GM12873 (cell line): ENCODE measurements around the gene TEX19.

Experiments
- TF ChIP-seq, protein P1 (sequence below): IDR thresholded peaks from 2 replicates; pipeline ENCODE4 v1.5.1; 2012; ENCODE audit warnings: low read depth, mild to moderate bottlenecking, moderate library complexity, low read length, control low read depth; ENCODE audit not compliant: insufficient read depth; ENCODE audit errors: missing control alignments

Gene TEX19

DNA sequence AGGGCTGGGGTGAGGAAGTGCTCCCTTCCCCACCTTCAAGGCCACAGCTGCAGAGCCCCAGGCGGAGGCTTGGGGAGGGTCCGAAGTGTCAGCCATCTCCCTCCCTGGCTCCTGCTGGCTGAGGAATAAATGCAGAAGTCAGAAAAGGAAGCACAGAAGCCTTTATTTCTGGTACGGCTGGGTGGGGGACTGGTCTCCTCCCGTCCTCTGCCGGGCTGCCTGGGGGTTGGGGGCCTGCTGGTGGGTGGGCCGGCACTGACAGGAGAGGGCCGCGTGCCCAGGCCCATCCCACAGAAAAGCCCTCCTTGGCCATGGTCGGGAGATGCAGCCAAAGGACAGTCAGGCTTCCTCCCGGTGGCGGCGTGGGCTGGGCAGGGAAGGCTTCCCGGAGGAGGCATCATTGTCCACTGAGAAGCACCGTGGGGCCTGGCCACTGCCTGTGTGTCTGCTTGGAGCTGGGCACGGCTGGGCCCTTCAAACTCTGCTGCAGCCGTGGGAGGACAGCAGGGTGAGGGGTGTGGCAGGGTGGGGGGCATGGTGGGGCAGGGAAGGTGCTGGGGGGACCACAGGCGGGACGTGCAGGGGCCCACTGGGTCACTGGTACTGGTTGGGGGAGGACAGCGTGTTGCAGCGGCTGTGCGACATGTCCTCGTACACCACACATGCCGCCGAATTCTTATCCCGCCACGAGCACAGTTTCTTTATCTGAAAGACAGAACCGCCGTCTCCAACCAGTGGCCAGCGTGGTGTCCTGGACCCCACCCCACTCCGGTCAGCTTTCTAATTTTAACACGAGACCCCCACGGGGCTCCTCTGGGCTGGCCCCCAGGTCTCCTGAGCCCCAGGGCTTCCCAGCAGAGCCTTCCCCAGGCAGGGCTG, 44.1 kb upstream of the TEX19 start:
- TF ChIP-seq, protein P1, sequence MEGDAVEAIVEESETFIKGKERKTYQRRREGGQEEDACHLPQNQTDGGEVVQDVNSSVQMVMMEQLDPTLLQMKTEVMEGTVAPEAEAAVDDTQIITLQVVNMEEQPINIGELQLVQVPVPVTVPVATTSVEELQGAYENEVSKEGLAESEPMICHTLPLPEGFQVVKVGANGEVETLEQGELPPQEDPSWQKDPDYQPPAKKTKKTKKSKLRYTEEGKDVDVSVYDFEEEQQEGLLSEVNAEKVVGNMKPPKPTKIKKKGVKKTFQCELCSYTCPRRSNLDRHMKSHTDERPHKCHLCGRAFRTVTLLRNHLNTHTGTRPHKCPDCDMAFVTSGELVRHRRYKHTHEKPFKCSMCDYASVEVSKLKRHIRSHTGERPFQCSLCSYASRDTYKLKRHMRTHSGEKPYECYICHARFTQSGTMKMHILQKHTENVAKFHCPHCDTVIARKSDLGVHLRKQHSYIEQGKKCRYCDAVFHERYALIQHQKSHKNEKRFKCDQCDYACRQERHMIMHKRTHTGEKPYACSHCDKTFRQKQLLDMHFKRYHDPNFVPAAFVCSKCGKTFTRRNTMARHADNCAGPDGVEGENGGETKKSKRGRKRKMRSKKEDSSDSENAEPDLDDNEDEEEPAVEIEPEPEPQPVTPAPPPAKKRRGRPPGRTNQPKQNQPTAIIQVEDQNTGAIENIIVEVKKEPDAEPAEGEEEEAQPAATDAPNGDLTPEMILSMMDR = no peak

DNA sequence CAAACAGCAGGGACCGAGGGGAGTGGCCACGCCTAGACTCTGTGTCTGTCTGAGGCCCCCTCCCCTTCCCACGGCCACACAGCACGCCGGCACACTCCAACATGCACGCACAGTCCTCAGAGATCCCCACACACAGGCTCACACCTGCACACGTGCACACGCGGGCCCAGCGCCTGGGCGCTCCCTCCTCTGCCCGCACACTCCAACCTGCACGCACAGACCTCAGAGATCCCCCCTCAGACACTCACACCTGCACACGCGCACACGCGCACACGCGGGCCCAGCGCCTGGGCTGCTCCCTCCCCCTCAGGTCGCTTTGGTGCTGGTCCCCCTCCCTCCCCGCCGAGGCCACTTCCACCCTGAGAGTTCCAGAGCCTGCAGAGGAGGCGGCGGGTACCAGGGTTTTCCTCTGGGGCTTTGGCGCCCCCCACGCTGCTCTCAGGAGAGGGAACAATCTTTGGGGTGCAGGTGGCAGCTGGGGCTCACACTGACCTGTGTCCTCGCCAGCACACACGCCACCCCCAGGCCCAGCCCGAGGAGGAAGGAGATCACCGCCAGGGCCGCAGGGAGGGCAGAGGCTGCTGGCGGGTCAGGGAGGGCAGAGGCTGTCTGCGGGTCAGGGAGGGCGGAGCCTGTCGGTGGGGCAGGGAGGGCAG, 43.2 kb upstream of the TEX19 start:
- TF ChIP-seq, protein P1 = no peak

DNA sequence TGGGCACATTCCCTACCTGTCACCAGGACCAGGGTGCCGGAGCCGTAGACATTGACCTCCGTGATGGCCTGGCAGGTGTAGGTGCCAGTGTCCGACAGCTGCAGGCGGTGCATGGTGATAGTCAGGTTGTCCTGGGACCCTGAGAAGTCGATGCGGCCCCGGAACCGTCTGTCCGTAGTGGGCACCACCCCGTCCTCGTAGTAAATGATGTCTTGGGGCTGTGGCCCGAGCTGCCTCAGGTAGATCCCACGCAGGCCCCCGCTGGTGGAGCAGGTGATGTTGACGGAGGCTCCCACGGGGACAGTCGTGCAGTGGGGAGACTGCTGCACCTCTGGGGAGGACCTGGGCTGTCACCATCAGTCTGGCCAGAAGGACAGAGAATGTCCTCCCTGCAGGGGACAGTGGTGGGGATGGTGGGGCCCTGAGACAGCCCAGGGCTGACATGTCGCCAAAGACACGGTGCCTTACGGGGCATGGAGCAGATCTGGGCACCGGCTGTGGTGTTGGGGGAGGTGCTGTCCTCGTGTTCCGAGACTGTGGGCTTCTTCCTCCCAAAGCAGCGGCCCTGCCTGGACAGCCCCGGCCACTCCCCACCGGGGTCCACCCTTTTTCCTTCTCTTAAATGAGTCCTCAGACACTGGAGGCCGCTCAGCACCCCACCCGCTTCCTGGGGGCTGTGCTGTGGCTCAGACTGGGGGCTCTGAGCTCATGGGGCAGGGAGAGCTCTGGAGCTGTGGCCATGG, 42.2 kb upstream of the TEX19 start:
- TF ChIP-seq, protein P1 = no peak

DNA sequence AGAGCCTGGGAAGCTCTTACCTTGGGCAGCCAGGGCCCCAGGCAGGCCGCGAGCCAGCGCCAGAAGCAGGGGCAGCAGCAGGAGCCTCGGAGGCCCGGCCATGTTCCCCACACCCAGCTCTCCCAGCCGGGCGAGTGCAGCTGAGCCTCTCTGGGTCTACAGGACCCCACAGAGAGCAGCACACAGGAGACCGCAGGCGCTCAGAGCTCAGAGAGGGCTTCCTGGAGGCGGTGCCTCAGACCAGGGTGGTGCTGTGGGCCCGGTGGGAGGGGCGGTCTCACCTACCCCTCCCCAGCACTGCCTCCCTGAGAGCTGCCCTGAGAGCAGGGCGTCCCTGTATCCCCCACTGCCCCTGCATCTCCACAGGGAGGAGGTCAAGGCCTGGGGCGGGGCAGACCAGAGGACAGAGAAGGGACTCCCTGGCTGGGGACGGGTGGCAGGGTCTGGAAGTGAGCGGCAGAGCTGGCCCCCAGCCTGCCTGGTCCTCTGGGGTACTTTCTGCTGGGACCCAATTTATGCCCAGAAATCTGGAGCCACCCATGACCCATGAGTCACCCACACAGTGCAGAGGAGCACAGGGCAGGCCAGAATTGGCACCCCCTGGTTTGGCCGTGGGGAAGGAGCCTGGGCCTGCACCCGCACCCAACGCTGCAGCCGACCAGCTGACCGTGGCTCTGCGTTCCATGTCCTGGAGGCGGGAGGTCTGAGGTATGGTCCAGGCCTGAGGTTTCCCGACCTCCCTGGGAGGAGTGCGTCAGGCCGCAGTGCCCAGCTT, 41.5 kb upstream of the TEX19 start, which contains the start of gene CD7:
Gene CD7 (minus strand): TSS at position 215 of the 775 bp plus-strand sequence. CDS start 113 bp downstream, at position 102.
- TF ChIP-seq, protein P1 = no peak

DNA sequence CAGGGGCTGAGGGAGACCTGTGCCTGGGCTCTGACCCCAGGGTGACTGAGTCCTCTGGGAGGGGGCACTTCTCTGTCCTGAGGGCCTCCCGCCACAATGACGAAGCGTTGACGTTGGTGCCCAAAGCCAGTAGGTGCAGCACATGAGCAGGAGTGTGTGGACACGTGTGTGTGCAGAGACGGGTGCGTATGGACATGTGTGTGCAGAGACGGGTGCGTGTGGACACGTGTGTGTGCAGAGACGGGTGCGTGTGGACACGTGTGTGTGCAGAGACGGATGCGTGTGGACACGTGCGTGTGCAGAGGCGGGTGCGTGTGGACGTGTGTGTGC, 40.9 kb upstream of the TEX19 start:
- TF ChIP-seq, protein P1 = no peak

DNA sequence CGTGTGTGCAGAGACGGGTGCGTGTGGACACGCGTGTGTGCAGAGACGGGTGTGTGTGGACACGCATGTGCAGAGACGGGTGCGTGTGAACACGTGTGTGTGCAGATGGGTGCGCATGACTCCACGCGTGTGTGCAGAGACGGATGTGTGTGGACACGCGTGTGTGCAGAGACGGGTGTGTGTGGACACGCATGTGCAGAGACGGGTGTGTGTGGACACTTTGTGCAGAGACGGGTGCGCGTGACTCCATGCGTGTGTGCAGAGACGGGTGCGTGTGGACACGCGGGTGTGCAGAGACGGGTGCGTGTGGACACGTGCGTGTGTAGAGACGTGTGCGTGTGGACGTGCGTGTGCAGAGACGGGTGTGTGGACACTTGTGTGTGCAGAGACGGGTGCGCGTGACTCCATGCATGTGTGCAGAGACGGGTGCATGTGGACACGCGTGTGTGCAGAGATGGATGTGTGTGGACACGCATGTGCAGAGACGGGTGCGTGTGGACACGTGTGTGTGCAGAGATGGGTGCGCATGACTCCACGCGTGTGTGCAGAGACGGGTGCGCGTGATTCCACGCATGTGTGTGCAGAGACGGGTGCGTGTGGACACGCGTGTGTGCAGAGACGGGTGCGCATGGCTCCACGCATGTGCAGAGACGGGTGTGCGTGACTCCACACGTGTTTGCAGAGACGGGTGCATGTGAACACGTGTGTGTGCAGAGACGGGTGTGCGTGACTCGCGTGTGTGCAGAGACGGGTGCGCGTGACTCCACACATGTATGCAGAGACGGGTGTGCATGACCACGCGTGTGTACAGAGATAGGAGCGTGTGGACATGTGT, 40.1 kb upstream of the TEX19 start:
- TF ChIP-seq, protein P1 = no peak
